ENCODE measurements around the gene PLA2G4A. TPM values are rescaled to one million over a fixed set of nuclear protein-coding genes. Genes with fewer than 3 reads are reported as not detected.

Gene PLA2G4A
- total and polyA plus RNA-seq, 4 donors, result 4.7 to 15.4 (median 9.0) TPM

Other genes starting within 250 kb of the PLA2G4A start
- 1 to 10 TPM; 3.4 to 4.3 TPM for gene PTGS2, start 148.5 kb upstream of the PLA2G4A start, total RNA-seq
- gene PTGS2, start 148.5 kb upstream of the PLA2G4A start, polyA plus RNA-seq (ENCODE audit: insufficient read length in 2 of 2), result under 1 TPM; 0.76 to 0.84 TPM